Trophoblast cell (in vitro differentiated cells and primary cell): Measurements from ENCODE around the gene ZNHIT6.

ENCODE experiments used
- DNase-seq, 2 donors: peaks; one replicate each; pipeline ENCODE4 v3.0.0-alpha.2; 2016
- H2AFZ ChIP-seq: 2 replicates; pipeline ENCODE4 v1.6.1; 2013; ENCODE audit warnings: low read length, moderate library complexity, mild to moderate bottlenecking; ENCODE audit not compliant: insufficient read depth, poor library complexity
- H2AK5ac ChIP-seq: 2 replicates; pipeline ENCODE4 v1.6.1; 2013; ENCODE audit warnings: mild to moderate bottlenecking, low read length
- H2BK120ac ChIP-seq: 2 replicates; pipeline ENCODE4 v1.6.1; 2013; ENCODE audit warnings: low read length, mild to moderate bottlenecking, moderate library complexity; ENCODE audit not compliant: insufficient read depth, poor library complexity
- H2BK12ac ChIP-seq: 2 replicates; pipeline ENCODE4 v1.6.1; 2013; ENCODE audit warnings: mild to moderate bottlenecking, low read length, moderate library complexity
- H2BK5ac ChIP-seq: 2 replicates; pipeline ENCODE4 v1.6.1; 2013; ENCODE audit warnings: low read length, low read depth, moderate library complexity, mild to moderate bottlenecking; ENCODE audit not compliant: poor library complexity
- H3K14ac ChIP-seq: 2 replicates; pipeline ENCODE4 v1.6.1; 2013; ENCODE audit warnings: mild to moderate bottlenecking, low read length
- H3K18ac ChIP-seq: 2 replicates; pipeline ENCODE4 v1.6.1; 2013; ENCODE audit warnings: mild to moderate bottlenecking, low read length
- H3K23ac ChIP-seq: 2 replicates; pipeline ENCODE4 v1.6.1; 2013; ENCODE audit warnings: low read length
- H3K27ac ChIP-seq: 2 replicates; pipeline ENCODE4 v1.5.1; 2013; ENCODE audit warnings: low read depth, mild to moderate bottlenecking, inconsistent platforms, low read length, moderate library complexity
- H3K27me3 ChIP-seq: 2 replicates; pipeline ENCODE4 v1.6.1; 2013; ENCODE audit warnings: inconsistent platforms, mild to moderate bottlenecking, low read length, moderate library complexity; ENCODE audit not compliant: insufficient read depth
- H3K36me3 ChIP-seq, 2 experiments: 1 replicate in 1 of 2; 2 replicates in 1 of 2; pipeline ENCODE4 v1.6.1; 2013; ENCODE audit warnings: low read length in 2 of 2, mild to moderate bottlenecking in 2 of 2, moderate library complexity in 1 of 2; ENCODE audit not compliant: insufficient read depth in 2 of 2, control insufficient read depth in 1 of 2
- H3K4ac ChIP-seq: 2 replicates; pipeline ENCODE4 v1.6.1; 2013; ENCODE audit warnings: low read depth, mild to moderate bottlenecking, low read length, moderate library complexity
- H3K4me1 ChIP-seq, 2 experiments: 1 replicate in 1 of 2; 2 replicates in 1 of 2; pipeline ENCODE4 v1.6.1; 2013; ENCODE audit warnings: low read length in 2 of 2, mild to moderate bottlenecking in 2 of 2, moderate library complexity in 1 of 2; ENCODE audit not compliant: insufficient read depth in 2 of 2, control insufficient read depth in 1 of 2
- H3K4me2 ChIP-seq: 2 replicates; pipeline ENCODE4 v1.6.1; 2013; ENCODE audit warnings: inconsistent platforms, mild to moderate bottlenecking, low read length, moderate library complexity
- H3K4me3 ChIP-seq: 2 replicates; pipeline ENCODE4 v1.5.1; 2013; ENCODE audit warnings: mild to moderate bottlenecking, low read depth, low read length, inconsistent platforms
- H3K79me1 ChIP-seq: one replicate; pipeline ENCODE4 v1.6.1; 2013; ENCODE audit warnings: low read length
- H3K79me2 ChIP-seq: 2 replicates; pipeline ENCODE4 v1.6.1; 2013; ENCODE audit warnings: low read length, mild to moderate bottlenecking; ENCODE audit not compliant: control insufficient read depth, insufficient read depth, poor library complexity
- H3K9ac ChIP-seq: 2 replicates; pipeline ENCODE4 v1.6.1; 2013; ENCODE audit warnings: mild to moderate bottlenecking, low read length
- H3K9me3 ChIP-seq: 2 replicates; pipeline ENCODE4 v1.6.1; 2013; ENCODE audit warnings: low read depth, mild to moderate bottlenecking, control low read depth, inconsistent platforms, low read length; ENCODE audit not compliant: insufficient read depth
- H4K12ac ChIP-seq: 2 replicates; pipeline ENCODE4 v1.6.1; 2013; ENCODE audit warnings: low read depth, mild to moderate bottlenecking, low read length, moderate library complexity
- H4K8ac ChIP-seq: 2 replicates; pipeline ENCODE4 v1.6.1; 2013; ENCODE audit warnings: low read depth, mild to moderate bottlenecking, low read length, moderate library complexity
- H4K91ac ChIP-seq: one replicate; pipeline ENCODE4 v1.6.1; 2013; ENCODE audit warnings: low read depth, mild to moderate bottlenecking, low read length, moderate library complexity
- WGBS: extraction: QIAGEN DNeasy Blood & Tissue Kit; methylation state at CpG from one replicate; pipeline ENCODE4 v1.1.7; 2013; ENCODE audit warnings: missing lambda C conversion rate; ENCODE audit not compliant: insufficient read length, insufficient coverage; ENCODE audit errors: extremely low coverage; 5-methylcytosine and 5-hydroxymethylcytosine counted together

The ZNHIT6 gene

DNA sequence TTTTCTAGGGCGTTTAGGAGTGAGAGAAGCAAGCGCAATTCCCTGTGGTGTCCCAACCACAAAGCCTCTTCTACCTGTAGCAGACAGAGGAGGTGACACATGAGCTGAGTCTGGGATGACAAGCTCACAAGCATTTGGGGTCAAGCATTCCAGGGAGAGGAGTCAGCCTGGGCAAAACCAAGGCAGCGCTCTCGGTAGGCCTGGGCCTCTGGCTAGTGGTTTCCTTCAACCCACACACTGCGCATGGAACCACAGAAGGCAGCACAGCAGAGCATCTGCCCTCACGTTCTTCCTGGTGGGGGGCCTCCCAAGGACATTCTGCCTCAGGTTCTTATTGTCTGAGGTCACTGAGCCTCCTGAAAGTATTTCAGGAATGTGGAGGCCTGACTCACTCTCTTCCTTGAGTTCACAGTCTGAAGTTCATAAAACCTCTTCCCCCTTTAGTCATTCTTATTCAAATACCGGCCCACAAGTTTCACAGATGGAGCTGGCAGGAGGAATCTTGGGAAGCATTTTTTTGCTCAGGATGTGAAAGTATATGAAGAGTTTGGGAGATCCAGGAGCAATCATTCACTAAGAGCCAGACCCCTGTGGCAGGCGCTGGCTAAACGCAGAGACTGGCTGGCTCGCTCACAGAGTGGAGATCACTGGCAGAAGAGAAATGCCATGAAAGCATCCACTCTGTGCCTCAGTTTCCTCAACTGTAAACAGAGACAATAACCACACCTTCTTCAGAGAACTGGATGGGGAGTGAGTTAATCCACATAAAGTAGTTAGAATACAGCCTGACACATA, 100.9 kb downstream of the ZNHIT6 start:
- no peak overlapping the region for H3K4ac ChIP-seq
- no CpG with 5 or more reads among the region's 10 CpGs for WGBS
- H2AK5ac ChIP-seq: no peak overlapping the region
- no peak overlapping the region for H4K12ac ChIP-seq
- H3K9me3 ChIP-seq: no peaks in the 10 kb centered on the region
- peaks cover 21% of the 10 kb centered on the region for H3K79me1 ChIP-seq
- peak; percentile 90 for DNase-seq
- H2AFZ ChIP-seq: no peak overlapping the region
- H4K91ac ChIP-seq: no peak overlapping the region
- peak overlapping the region; percentile 33 for H2BK12ac ChIP-seq
- H3K4me1 ChIP-seq: peaks cover 5 to 28% of the 10 kb centered on the region in 2 experiments
- H4K8ac ChIP-seq: no peak overlapping the region
- H3K18ac ChIP-seq: no peak overlapping the region
- no peak overlapping the region for H3K9ac ChIP-seq
- H3K36me3 ChIP-seq: no peaks in the 10 kb centered on the region
- H3K4me2 ChIP-seq: no peak overlapping the region
- no peak overlapping the region for H2BK5ac ChIP-seq
- no peaks in the 10 kb centered on the region for H3K27me3 ChIP-seq
- peak overlapping the region; percentile 71 for H3K27ac ChIP-seq
- H3K79me2 ChIP-seq: no peaks in the 10 kb centered on the region
- no peak overlapping the region for H3K14ac ChIP-seq
- H2BK120ac ChIP-seq: no peak overlapping the region
- no peak overlapping the region for H3K23ac ChIP-seq
- H3K4me3 ChIP-seq: no peak overlapping the region

DNA sequence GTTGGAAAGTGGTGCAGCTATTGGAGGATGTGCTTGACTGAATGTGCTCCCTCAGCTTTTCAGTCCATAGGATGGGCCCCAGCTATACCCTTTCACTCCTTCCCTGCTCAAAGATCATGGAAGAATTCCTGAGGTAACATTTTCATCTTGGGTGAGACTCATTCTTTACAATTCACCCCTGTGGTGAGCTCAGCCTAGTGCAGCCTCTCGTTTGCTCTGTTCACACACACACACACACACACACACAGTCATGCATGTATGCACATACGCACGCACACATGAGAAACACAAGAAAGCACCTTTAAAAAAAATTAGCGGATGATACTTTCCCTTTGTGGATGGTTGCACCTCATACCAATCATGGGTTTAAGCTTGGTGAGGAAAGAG, 101.8 kb downstream of the ZNHIT6 start:
- no peak for DNase-seq
- Histone ChIP-seq H4K12ac (no peak overlapping the region), H4K91ac (peak overlapping the region; percentile 17), H3K18ac (no peak overlapping the region), H3K79me2 (no peaks in the 10 kb centered on the region), H3K36me3 (no peaks in the 10 kb centered on the region), H3K4me3 (no peak overlapping the region), H2BK12ac (peak overlapping the region; percentile 56), H3K79me1 (peaks cover 18% of the 10 kb centered on the region), H3K23ac (no peak overlapping the region), H3K4me1 (peaks cover 4 to 24% of the 10 kb centered on the region in 2 experiments), H3K27ac (peak overlapping the region; percentile 65), H4K8ac (no peak overlapping the region), H3K14ac (peak overlapping the region; percentile 9), H3K4me2 (no peak overlapping the region), H2BK5ac (no peak overlapping the region), H3K9me3 (no peaks in the 10 kb centered on the region), H3K27me3 (no peaks in the 10 kb centered on the region), H3K4ac (no peak overlapping the region), H2AK5ac (no peak overlapping the region), H2BK120ac (peak overlapping the region; percentile 15), H3K9ac (no peak overlapping the region), H2AFZ (no peak overlapping the region)
- WGBS: no CpG with 5 or more reads among the region's 4 CpGs

DNA sequence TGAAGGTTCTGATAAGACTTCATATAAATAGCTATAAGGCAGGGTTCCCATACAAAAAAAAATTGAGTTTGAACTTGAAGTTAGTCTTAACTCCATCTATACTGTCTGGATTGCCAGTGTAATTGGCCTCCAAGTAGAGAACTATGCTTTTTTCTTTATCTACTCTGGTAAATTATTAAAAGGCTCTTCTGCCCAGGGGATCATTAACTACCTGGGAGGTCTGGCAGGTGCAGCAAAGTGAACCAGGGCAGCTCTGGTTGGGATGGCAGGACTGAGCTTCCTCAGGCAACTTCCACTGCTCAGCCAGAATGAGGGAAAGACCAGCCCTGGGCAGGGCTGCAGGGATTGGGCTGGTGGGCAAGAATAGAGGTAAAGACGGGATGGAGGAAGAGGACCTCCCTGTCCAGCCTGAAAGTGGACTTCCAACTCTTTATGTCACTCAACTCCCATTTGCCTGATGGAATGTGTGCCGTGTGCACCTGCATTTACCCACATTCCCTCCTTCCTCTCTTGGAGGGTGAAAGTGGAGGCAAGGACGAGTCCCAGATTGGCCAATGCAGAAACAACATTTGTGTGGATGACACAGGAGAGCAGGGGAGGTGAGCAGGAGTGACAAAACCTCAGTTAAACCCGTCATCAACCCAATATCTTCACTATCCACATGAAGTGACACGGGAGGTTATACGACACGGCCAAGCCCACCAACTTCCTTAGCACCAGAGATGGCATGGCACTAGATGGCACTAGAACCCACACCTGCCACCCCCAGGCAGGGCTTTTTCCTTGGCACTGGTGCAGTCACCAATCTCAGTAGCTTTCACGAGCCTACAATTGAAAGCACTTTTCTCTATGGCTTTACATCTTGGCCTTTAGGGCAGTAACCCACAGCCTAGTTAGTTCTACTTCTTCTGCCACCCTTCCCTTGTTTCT, 102.5 kb downstream of the ZNHIT6 start:
- H2AFZ ChIP-seq: no peak overlapping the region
- peak overlapping the region; percentile 9 for H3K14ac ChIP-seq
- no peak overlapping the region for H2BK120ac ChIP-seq
- H3K4me1 ChIP-seq: peaks cover 4 to 18% of the 10 kb centered on the region in 2 experiments
- no peak overlapping the region for H3K18ac ChIP-seq
- no peak for DNase-seq
- H2AK5ac ChIP-seq: no peak overlapping the region
- H3K23ac ChIP-seq: no peak overlapping the region
- no peak overlapping the region for H3K9ac ChIP-seq
- H3K36me3 ChIP-seq: no peaks in the 10 kb centered on the region
- peaks cover 11% of the 10 kb centered on the region for H3K79me1 ChIP-seq
- no peaks in the 10 kb centered on the region for H3K27me3 ChIP-seq
- peak overlapping the region; percentile 56 for H2BK12ac ChIP-seq
- H3K4me3 ChIP-seq: no peak overlapping the region
- no peak overlapping the region for H3K27ac ChIP-seq
- no peak overlapping the region for H2BK5ac ChIP-seq
- peak overlapping the region; percentile 17 for H4K91ac ChIP-seq
- WGBS: no CpG with 5 or more reads among the region's 8 CpGs
- H3K4ac ChIP-seq: no peak overlapping the region
- H3K4me2 ChIP-seq: no peak overlapping the region
- H3K79me2 ChIP-seq: no peaks in the 10 kb centered on the region
- no peaks in the 10 kb centered on the region for H3K9me3 ChIP-seq
- H4K12ac ChIP-seq: no peak overlapping the region
- no peak overlapping the region for H4K8ac ChIP-seq

DNA sequence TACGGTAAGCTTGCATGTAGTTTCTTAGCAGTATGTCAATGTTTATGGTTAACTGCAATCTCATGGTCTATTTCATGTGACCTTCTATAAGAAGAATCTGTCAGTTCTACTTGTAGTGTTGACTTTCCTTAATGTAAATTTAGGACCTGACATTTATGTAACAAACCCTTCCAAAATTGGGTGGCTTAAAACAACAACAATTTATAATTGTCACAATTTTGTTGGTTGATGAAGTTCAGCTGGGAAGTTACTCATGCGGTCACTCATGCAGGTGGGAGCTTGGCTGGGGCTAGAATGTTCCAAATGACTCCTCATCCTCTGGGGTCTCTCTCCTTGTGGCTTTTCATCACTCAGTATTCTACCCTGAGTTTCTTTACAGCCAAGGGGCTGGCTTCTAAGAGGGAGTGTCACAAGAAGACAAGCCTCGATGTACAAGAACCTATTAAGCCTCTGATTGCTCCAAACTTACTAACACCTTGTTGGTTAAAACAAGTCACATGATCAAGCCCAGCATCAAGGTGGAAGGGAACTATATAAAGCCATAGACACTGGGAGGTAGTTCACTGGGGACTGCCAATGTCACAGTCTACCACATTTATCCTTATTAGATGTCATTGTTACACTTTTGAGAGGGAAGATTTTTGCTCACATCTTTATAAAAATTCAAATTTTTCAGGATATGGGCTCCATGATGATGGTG, 103.8 kb downstream of the ZNHIT6 start:
- H2AK5ac ChIP-seq: no peak overlapping the region
- H3K18ac ChIP-seq: no peak overlapping the region
- no CpG with 5 or more reads among the region's 3 CpGs for WGBS
- no peak overlapping the region for H3K4me3 ChIP-seq
- peaks cover 4 to 18% of the 10 kb centered on the region in 2 experiments for H3K4me1 ChIP-seq
- no peak overlapping the region for H2AFZ ChIP-seq
- no peak overlapping the region for H4K8ac ChIP-seq
- peaks cover 11% of the 10 kb centered on the region for H3K79me1 ChIP-seq
- H2BK120ac ChIP-seq: no peak overlapping the region
- no peak overlapping the region for H2BK5ac ChIP-seq
- no peaks in the 10 kb centered on the region for H3K9me3 ChIP-seq
- DNase-seq: no peak
- no peak overlapping the region for H3K27ac ChIP-seq
- H4K12ac ChIP-seq: no peak overlapping the region
- H4K91ac ChIP-seq: no peak overlapping the region
- H3K79me2 ChIP-seq: no peaks in the 10 kb centered on the region
- H3K4me2 ChIP-seq: no peak overlapping the region
- no peak overlapping the region for H3K9ac ChIP-seq
- no peaks in the 10 kb centered on the region for H3K27me3 ChIP-seq
- no peak overlapping the region for H3K14ac ChIP-seq
- no peak overlapping the region for H3K4ac ChIP-seq
- H3K23ac ChIP-seq: no peak overlapping the region
- H3K36me3 ChIP-seq: no peaks in the 10 kb centered on the region
- H2BK12ac ChIP-seq: no peak overlapping the region
